Hindlimb muscle (tissue), 1 donor: ENCODE data around the gene PSMA3. TPM values are rescaled to one million over a fixed set of nuclear protein-coding genes. Genes with fewer than 3 reads are reported as not detected.
A peak's percentile ranks its signal among the peaks of the same experiment; 100 is the strongest.

Source experiments
- DNase-seq: peaks from one replicate; pipeline ENCODE4 v3.0.0-alpha.2; 2013
- polyA plus RNA-seq: library from polyadenylated mRNA; unstranded; fragments of 120-200 nt; gene quantifications from one replicate; pipeline ENCODE4 v1.2.1, GENCODE V29; 2013; ENCODE audit not compliant: insufficient read length

The PSMA3 gene
- polyA plus RNA-seq, 1 donor, result 77.8 TPM

GRCh38 chr14:58272588-58273372 lies 28.1 kb downstream of the PSMA3 start:
- DNase-seq, result no peak

GRCh38 chr14:58274881-58275280 lies 30.2 kb downstream of the PSMA3 start:
- DNase-seq, result no peak

DNA sequence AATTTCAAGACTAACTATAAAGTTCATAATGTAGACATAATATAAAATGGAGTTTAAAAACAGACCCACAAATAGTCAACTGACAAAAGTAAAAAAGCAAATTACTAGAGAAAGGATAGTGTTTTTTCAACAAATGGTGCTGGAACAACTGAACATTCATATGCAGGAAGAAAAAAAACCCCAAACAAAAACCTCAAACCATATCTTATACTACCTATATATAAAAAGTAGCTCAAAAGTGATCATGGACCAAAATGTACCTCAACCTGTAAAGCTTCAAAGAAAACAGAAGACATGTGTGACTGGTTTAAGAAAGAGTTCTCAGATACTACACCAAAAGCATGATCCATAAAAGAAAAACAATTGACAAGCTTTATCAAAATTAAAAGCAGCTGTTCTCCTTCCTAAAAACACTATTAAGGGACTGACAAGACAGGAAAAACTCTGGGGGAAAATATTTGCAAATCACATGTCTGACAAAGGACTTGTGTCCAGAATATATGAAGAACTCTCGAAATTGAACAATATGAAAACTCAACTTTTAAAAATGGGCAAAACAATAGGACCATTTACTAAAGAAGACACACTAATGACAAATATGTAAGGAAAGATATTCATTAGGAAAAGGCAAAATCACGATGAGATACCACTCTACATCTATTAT lies 31.0 kb downstream of the PSMA3 start:
- no peak for DNase-seq

- DNase-seq, result no peak
Observed at GRCh38 chr14:58276208-58276607, 31.6 kb downstream of the PSMA3 start.

DNA sequence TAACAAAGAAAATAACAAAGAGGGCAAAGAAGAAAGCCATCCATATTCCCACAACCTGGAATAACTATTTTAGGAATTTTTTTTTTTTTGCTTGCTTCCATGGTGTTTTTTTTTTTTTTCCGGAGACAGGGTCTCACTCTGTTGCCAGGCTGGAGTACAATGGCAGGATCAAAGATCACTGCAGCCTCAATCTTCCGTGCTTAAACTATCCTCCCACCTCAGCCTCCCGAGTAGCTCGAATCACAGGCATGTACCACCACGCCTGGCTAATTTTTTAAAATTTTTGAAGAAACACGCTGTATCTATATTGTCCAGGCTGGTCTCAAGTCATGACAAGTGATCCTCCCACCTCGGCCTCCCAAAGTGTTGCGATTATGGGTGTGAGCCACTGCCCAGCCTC lies 33.5 kb downstream of the PSMA3 start:
- DNase-seq, result no peak

GRCh38 chr14:58280954-58281787 lies 36.5 kb downstream of the PSMA3 start:
- peak; percentile 29 for DNase-seq

DNA sequence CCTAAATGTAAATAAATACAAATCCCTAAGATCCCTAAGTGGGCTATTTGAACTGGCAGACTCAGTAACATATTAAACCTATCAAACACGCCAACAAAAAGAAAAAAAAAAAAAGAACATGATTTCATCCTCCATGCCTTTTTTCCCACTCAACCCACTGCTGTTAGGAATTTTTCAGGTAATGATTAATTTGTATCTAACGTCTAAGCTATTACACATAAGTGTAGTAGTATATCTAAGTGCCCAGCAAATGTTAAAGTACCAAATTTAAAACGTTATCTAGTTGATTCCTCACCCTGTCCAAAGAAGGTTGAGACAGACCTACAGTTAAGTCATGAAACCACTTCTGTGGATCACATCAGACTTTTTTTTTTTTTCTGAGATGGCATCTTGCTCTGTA lies 37.3 kb downstream of the PSMA3 start:
- no peak for DNase-seq

DNA sequence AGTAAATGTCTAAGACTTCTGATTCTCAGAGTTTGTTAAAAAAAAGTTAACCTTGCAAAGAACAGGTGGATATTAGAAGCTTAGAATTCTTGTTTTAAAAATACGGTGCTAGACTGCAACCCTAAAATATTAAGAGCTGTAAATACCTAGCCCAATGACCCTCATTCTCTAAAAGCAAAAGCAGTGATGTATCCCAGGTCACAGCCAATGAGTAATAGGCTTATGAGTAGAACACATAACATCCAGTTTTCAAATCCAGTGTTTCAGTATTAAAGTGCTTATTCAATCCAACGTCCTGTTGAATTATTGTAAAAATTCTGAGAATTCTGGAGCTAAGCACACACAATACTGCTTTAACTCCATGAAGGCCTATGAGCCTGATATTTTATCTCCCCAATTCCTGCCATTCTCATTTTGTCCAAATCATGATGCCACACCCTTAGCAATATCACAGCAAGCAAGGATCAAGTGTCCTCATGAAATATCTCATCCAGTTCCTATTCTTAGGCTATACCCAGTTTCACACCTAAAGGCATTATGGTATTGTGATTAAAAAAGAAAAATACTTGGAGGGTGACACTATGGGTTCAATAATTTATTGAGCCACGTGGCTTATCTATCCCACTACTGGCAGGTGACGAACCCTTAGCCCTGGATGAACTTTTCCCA lies 38.4 kb downstream of the PSMA3 start:
- no peak for DNase-seq

- DNase-seq, result no peak
Observed at GRCh38 chr14:58283730-58284129, 39.1 kb downstream of the PSMA3 start.

DNA sequence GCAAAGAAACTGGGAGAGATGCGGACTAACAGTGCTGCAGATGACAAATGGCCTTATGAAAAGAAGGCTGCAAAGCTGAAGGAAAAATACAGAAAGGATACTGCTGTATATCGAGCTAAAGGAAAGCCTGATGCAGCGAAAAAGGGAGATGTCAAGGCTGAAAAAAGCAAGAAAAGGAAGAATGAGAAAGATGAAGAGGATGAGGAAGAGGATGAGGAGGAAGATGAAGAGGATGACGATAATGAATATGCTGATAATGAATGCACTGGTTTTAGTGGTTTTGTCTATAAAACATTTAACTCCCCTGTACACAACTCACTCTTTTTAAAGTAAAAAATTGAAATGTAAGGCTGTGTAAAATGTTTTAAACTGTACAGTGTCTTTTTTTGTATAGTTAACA lies 40.5 kb downstream of the PSMA3 start:
- no peak for DNase-seq

GRCh38 chr14:58287607-58288042 lies 43.0 kb downstream of the PSMA3 start:
- no peak for DNase-seq

- DNase-seq, result no peak
Observed at GRCh38 chr14:58288106-58288792, 43.6 kb downstream of the PSMA3 start.

GRCh38 chr14:58291646-58292045 lies 47.0 kb downstream of the PSMA3 start:
- DNase-seq, result no peak

- no peak for DNase-seq
Observed at GRCh38 chr14:58292187-58292586, 47.5 kb downstream of the PSMA3 start.

DNA sequence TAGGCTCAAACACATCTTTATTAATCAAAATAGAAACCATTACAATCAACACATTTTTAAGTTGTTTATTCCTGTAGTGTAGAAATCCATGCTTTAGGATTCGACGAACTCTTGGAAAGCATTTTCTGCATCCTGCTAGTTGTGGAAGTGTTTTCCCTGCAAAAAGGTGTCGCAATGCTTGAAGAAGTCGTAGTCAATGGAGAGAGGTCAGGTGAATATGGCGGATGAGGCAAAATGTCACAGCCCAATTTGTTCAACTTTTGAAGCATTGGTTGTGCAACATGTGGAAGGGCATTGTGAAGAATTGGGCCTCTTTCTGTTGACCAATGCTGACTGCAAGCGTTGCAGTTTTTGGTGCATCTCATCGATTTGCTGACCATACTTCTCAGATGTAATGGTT lies 49.6 kb downstream of the PSMA3 start:
- no peak for DNase-seq

GRCh38 chr14:58296726-58297125 lies 52.1 kb downstream of the PSMA3 start:
- DNase-seq, result no peak

DNA sequence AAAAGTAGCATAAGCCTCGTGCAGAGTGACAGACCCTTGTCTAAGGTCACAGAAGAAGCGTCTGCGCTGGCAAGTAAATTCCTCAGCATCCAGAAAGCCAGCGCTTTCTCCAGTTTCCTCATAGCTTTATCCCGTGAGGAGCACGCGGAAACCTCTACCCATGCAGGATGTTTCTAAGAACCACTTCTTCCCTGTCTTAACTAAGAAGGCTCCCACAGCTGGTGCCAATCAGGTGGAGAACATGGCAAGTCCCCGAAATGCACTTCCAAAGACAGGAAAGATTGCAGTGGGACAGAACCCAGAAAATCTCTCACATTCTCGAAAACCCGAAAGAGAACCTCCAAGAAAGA lies 52.7 kb downstream of the PSMA3 start:
- DNase-seq, result no peak

DNA sequence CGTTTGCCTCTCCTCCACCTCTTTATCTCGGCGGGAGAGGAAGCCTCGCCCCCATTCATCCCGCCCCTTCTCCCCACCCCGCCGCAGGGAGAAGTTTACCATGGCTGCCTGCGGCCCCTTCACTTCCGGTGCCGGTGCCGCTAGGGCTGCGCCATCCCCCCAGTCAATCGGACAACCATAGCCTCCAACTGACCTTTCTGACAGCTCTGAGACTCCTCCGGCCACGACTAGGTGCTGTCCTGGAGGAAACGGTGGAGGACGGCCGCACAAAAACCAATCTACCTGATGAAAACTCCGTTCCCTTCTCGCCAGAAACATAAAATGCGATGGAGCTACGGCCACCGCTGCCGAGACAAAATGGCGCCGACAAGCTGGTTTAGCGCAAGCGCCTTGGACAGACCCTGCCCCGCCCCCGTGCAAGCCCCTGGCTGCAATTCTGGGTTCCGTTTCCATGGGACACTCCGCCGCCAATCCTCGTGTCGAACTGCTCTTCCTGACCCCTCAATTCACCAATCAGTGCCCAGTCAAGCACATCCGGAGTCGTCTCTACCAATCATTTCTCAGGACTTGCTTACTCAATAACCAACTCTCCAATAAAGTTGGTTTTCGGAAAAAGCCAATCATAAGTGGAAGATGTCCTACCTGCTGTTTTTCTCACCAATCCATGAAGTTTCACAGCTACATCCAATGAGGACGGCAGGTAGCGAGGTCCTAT lies 53.3 kb downstream of the PSMA3 start:
- peak; percentile 99 for DNase-seq

- DNase-seq, result peak; percentile 57
Observed at GRCh38 chr14:58298477-58299400, 54.1 kb downstream of the PSMA3 start, which contains the start of gene ARID4A. Gene ARID4A (plus strand): TSS chr14:58298555. CDS start chr14:58299855, 1,300 bp downstream.
